Measurements from ENCODE around the gene MS4A10.

Gene MS4A10

GRCh38 chr11:60847896-60848295 is 62.8 kb downstream of the MS4A10 start:
- in situ Hi-C loops (cut with MboI; ENCODE audit: low sequenced_read_pairs), result no loop called here

GRCh38 chr11:60848714-60849151 is 63.6 kb downstream of the MS4A10 start:
- in situ Hi-C loops (cut with MboI; ENCODE audit: low sequenced_read_pairs), result no loop called here

GRCh38 chr11:60849641-60850520 is 64.7 kb downstream of the MS4A10 start:
- in situ Hi-C loops (cut with MboI; ENCODE audit: low sequenced_read_pairs), result no loop called here

All from HL-60/S4 treated with retinoic acid at 250 ng/mL for 4 days and 3 days (cell line).